A549 (cell line): Measurements from ENCODE around the gene YDJC. TPM values are rescaled to one million over a fixed set of nuclear protein-coding genes. Genes with fewer than 3 reads are reported as not detected.

Experiments used
- ATAC-seq, 2 experiments: fragments of 200-7000 bp in 1 of 2; fragments of >200 bp in 1 of 2; cut with Nextera tagmentation in 1 of 2; cut with Tn5 transposase in 1 of 2; 3 replicates each; pipeline versions ENCODE4 v1.8.0 to v1.9.1; 2018 to 2020; ENCODE audit warnings: mild to moderate bottlenecking in 1 of 2, moderate library complexity in 1 of 2
- CTCF ChIA-PET: fragments of 300-600 bp; sonication (Branson Sonifier 250); formaldehyde crosslinking; extraction: SDS; loops from one replicate; lab custom pipeline; 2021; ENCODE audit warnings: antibody characterized with exemption, inconsistent platforms; lab: Yijun Ruan, JAX
- POLR2A ChIA-PET: fragments of 350-600 bp; formaldehyde crosslinking; extraction: SDS; loops from one replicate; lab custom pipeline; 2021; ENCODE audit warnings: antibody characterized with exemption, inconsistent platforms; lab: Yijun Ruan, JAX
- DNase-seq, 2 experiments: peaks; one replicate each; pipeline versions ENCODE4 v3.0.0 to v3.0.0-alpha.2; 2011 to 2016; ENCODE audit warnings: low read depth in 1 of 2, low spot score in 1 of 2
- FAIRE-seq: peaks from 2 replicates; lab custom pipeline; 2011; peaks lifted over from hg19 to GRCh38; lab: Jason Lieb, UNC
- H3K27ac ChIP-seq, 2 experiments: fragments of >200 bp; sonication (Bioruptor Twin); formaldehyde crosslinking; 3 replicates each; pipeline ENCODE4 v1.5.1; 2016 to 2017
- H3K4me1 ChIP-seq: fragments of >200 bp; sonication (Bioruptor Twin); formaldehyde crosslinking; 3 replicates; pipeline ENCODE4 v1.6.1; 2016
- H3K4me2 ChIP-seq: fragments of >200 bp; sonication (Bioruptor Twin); formaldehyde crosslinking; 3 replicates; pipeline ENCODE4 v1.6.1; 2016
- H3K4me3 ChIP-seq: fragments of >200 bp; sonication (Bioruptor Twin); formaldehyde crosslinking; 3 replicates; pipeline ENCODE4 v1.5.1; 2016
- H3K9me3 ChIP-seq: fragments of >200 bp; sonication (Bioruptor Twin); formaldehyde crosslinking; 3 replicates; pipeline ENCODE4 v1.6.1; 2016
- BCL3 ChIP-seq: fragments of >200 bp; sonication (Bioruptor Twin); formaldehyde crosslinking; IDR thresholded peaks from 3 replicates; pipeline ENCODE4 v1.6.1; 2016
- CHD2 ChIP-seq: fragments of 150-350 bp; IDR thresholded peaks from 2 replicates; pipeline ENCODE4 v1.6.1; 2014; ENCODE audit warnings: low read length; ENCODE audit not compliant: partially characterized antibody
- CTCF ChIP-seq: fragments of >200 bp; sonication (Bioruptor Twin); formaldehyde crosslinking; IDR thresholded peaks from 3 replicates; pipeline ENCODE4 v1.5.1; 2016
- E2F6 ChIP-seq: IDR thresholded peaks from 2 replicates; pipeline ENCODE4 v1.6.1; 2012; ENCODE audit warnings: low read depth, borderline replicate concordance
- EHMT2 ChIP-seq: fragments of 200-600 bp; sonication (generic); IDR thresholded peaks from 2 replicates; pipeline ENCODE4 v1.6.1; 2016; ENCODE audit warnings: antibody characterized with exemption, low read depth, mild to moderate bottlenecking, moderate library complexity
- ELK1 ChIP-seq: fragments of 150-350 bp; IDR thresholded peaks from 2 replicates; pipeline ENCODE4 v1.6.1; 2014; ENCODE audit warnings: low read depth, mild to moderate bottlenecking, low read length
- EP300 ChIP-seq, 2 experiments: fragments of >200 bp; sonication (Bioruptor Twin); formaldehyde crosslinking; IDR thresholded peaks; 2 replicates in 1 of 2; 3 replicates in 1 of 2; pipeline ENCODE4 v1.6.1; 2016 to 2017
- FOXS1 ChIP-seq: fragments of 250-450 bp; sonication (Bioruptor Pico); IDR thresholded peaks from 2 replicates; pipeline ENCODE4 v1.5.0; 2020; ENCODE audit warnings: mild to moderate bottlenecking, moderate library complexity
- GATA3 ChIP-seq: IDR thresholded peaks from 2 replicates; pipeline ENCODE4 v1.6.1; 2012; ENCODE audit warnings: borderline replicate concordance
- HOXB5 ChIP-seq: fragments of 250-450 bp; sonication (Bioruptor Pico); IDR thresholded peaks from 2 replicates; pipeline ENCODE4 v1.5.0; 2020; ENCODE audit warnings: mild to moderate bottlenecking, moderate library complexity
- JUNB ChIP-seq: fragments of >200 bp; sonication (Bioruptor Twin); formaldehyde crosslinking; IDR thresholded peaks from 2 replicates; pipeline ENCODE4 v1.6.1; 2016
- KDM5A ChIP-seq: fragments of 200-600 bp; sonication (generic); IDR thresholded peaks from 2 replicates; pipeline ENCODE4 v1.6.1; 2016; ENCODE audit warnings: antibody characterized with exemption, mild to moderate bottlenecking
- MAFK ChIP-seq: fragments of 450-650 bp; IDR thresholded peaks from 2 replicates; pipeline ENCODE4 v1.6.1; 2014; ENCODE audit not compliant: partially characterized antibody
- PHF8 ChIP-seq: fragments of 200-600 bp; sonication (generic); IDR thresholded peaks from 2 replicates; pipeline ENCODE4 v1.6.1; 2016; ENCODE audit warnings: low read depth, mild to moderate bottlenecking, antibody characterized with exemption, moderate library complexity, borderline replicate concordance
- POLR2AphosphoS2 ChIP-seq: conservative IDR thresholded peaks from 2 replicates; pipeline ENCODE4 v1.6.1; 2012; ENCODE audit warnings: low read length, improper control_type of control experiment, inconsistent platforms
- RAD21 ChIP-seq, 2 experiments: fragments of >200 bp in 1 of 2; sonication (Bioruptor Twin) in 1 of 2; formaldehyde crosslinking in 1 of 2; IDR thresholded peaks in 1 of 2; conservative IDR thresholded peaks in 1 of 2; 2 replicates in 1 of 2; 3 replicates in 1 of 2; pipeline ENCODE4 v1.6.1; 2012 to 2018; ENCODE audit warnings: inconsistent platforms in 1 of 2
- RFX5 ChIP-seq: fragments of 450-650 bp; IDR thresholded peaks from 2 replicates; pipeline ENCODE4 v1.7.1; 2014; ENCODE audit warnings: antibody characterized with exemption, mild to moderate bottlenecking, moderate library complexity
- SREBF2 ChIP-seq: fragments of 450-650 bp; IDR thresholded peaks from 2 replicates; pipeline ENCODE4 v1.6.1; 2014; ENCODE audit warnings: mild to moderate bottlenecking, moderate library complexity
- USF2 ChIP-seq: fragments of 450-650 bp; IDR thresholded peaks from 2 replicates; pipeline ENCODE4 v1.6.1; 2014; ENCODE audit warnings: antibody characterized with exemption
- ZSCAN20 ChIP-seq: fragments of 250-450 bp; sonication (Bioruptor Pico); IDR thresholded peaks from 2 replicates; pipeline ENCODE4 v1.8.0; 2022; ENCODE audit warnings: mild to moderate bottlenecking, moderate library complexity
- WGBS: methylation state at CpG from one replicate; pipeline ENCODE4 v1.1.6; 2017; ENCODE audit errors: missing lambda C conversion rate; 5-methylcytosine and 5-hydroxymethylcytosine counted together
- polyA plus RNA-seq, 4 experiments: library from polyadenylated mRNA; depleted of rRNA in 3 of 4; stranded (reverse); fragments of >200 nt; fragmentation: RNase III in 1 of 4; extraction: RNeasy Plus Mini Kit Qiagen cat#74134 plus additional on column Dnase treatment in 1 of 4; gene quantifications; 2 replicates in 3 of 4; 3 replicates in 1 of 4; pipeline ENCODE4 v1.2.3, GENCODE V29; 2011 to 2017

Gene YDJC
- polyA plus RNA-seq, 2 of the 4 experiments (the other 2 are of a cell fraction) = 24.8 to 28.3 TPM

GRCh38 chr22:21643533-21644357 is 13.9 kb upstream of the YDJC start (continued):
- no peak for TF ChIP-seq EHMT2
- TF ChIP-seq, all 56 proteins: peak for 0

- Histone ChIP-seq H3K4me3 (peak overlapping the region; percentile 71), H3K9me3 (no peaks in the 10 kb centered on the region), H3K27ac (peak overlapping the region; percentile 70 to 89), H3K4me1 (peaks cover 10% of the 10 kb centered on the region; the same call in 2 of the 3 replicates), H3K4me2 (peak overlapping the region; percentile 95)
- FAIRE-seq = no peak
- peak; percentile 51 to 66 for DNase-seq
- ChIA-PET POLR2A (interaction anchor here (0.6 to 2.3 kb wide), 5 partner anchors 12 to 186 kb away, joined by 3 to 30 read pairs (median 7); no protein-coding TSS in a partner anchor), CTCF (interaction anchor here (0.6 to 6.5 kb wide), 14 partner anchors 10 to 67 kb away, joined by 3 to 133 read pairs (median 6); partner anchors contain the start of genes CCDC116 and YDJC)
- 1% methylated on average over 17 of the region's 56 CpGs for WGBS
- ATAC-seq = peak; percentile 57 to 60
- TF ChIP-seq RAD21 (conservative IDR thresholded peaks at IDR 0.05 in 1 of 2, IDR thresholded peaks at IDR 0.05 in 1 of 2) (peak; percentile 52 to 58), BCL3 (no peak), POLR2AphosphoS2 (no peak), ELK1 (no peak), CTCF (peak; percentile 50), PHF8 (0 out of 2 replicates have a peak, but pooled peaks have one; percentile 11), GATA3 (0 out of 2 replicates have a peak, but pooled peaks have one; percentile 13)
These were observed 13.0 kb upstream of the YDJC start for GRCh38 chr22:21642584-21643448.

GRCh38 chr22:21641789-21642583 is 12.2 kb upstream of the YDJC start, which contains the start of gene SDF2L1:
SDF2L1 (plus strand) TSS chr22:21642302; CDS start chr22:21642337, 35 bp downstream.
- POLR2A ChIA-PET = interaction anchor here (0.6 to 2.3 kb wide), 5 partner anchors 11 to 185 kb away, joined by 3 to 30 read pairs (median 7); no protein-coding TSS in a partner anchor
- FAIRE-seq (no peak), DNase-seq (peak; percentile 94 to 97), ATAC-seq (peak; percentile 92 to 94)
- CTCF ChIA-PET = interaction anchor here (0.7 to 6.5 kb wide), 14 partner anchors 11 to 56 kb away, joined by 3 to 133 read pairs (median 6); partner anchors contain the start of genes CCDC116 and YDJC
- Histone ChIP-seq H3K27ac (peak within 1 kb of the TSS; percentile 70 to 89), H3K4me3 (peak within 1 kb of the TSS; percentile 71), H3K9me3 (no peaks in the 10 kb centered on the region), H3K4me1 (peaks cover 10% of the 10 kb centered on the region; the same call in 2 of the 3 replicates), H3K4me2 (peak within 1 kb of the TSS; percentile 95)
- WGBS = 0% methylated on average over 8 of the region's 76 CpGs
- TF ChIP-seq RAD21 (conservative IDR thresholded peaks at IDR 0.05 in 1 of 2, IDR thresholded peaks at IDR 0.05 in 1 of 2) (no peak), MAFK (no peak), USF2 (no peak), RFX5 (peak; percentile 60; the same call in 1 of the 2 replicates), CHD2 (no peak), ZSCAN20 (CRISPR knock-in tag) (no peak), FOXS1 (CRISPR knock-in tag) (no peak), SREBF2 (no peak), EP300 (IDR thresholded peaks at IDR 0.05) (no peak), HOXB5 (CRISPR knock-in tag) (0 out of 2 replicates have a peak, but pooled peaks have one; percentile 25), JUNB (no peak), KDM5A (0 out of 2 replicates have a peak, but pooled peaks have one; percentile 38), E2F6 (peak; percentile 62; the same call in 1 of the 2 replicates)
